Measurements from ENCODE around the gene ARHGAP26. TPM values are rescaled to one million over a fixed set of nuclear protein-coding genes. Genes with fewer than 3 reads are reported as not detected.

The ARHGAP26 gene
- total RNA-seq, 1 donor from 2014 or later: 14.1 TPM

GRCh38 chr5:142767911-142768310 is 2.3 kb upstream of the ARHGAP26 start:
- Mint-ChIP-seq H3K4me1 (ENCODE audit: unreplicated experiment) (peaks cover 19% of the 10 kb centered on the region), H3K27ac (ENCODE audit: unreplicated experiment) (no peak overlapping the region), H3K4me3 (ENCODE audit: unreplicated experiment) (no peak overlapping the region), H3K9me3 (ENCODE audit: unreplicated experiment) (no peaks in the 10 kb centered on the region), H3K27me3 (ENCODE audit: unreplicated experiment) (no peaks in the 10 kb centered on the region), H3K36me3 (ENCODE audit: unreplicated experiment) (no peaks in the 10 kb centered on the region)
- no peak for TF ChIP-seq CTCF (IDR thresholded peaks at IDR 0.05)
- DNase-seq (ENCODE audit: extremely low spot score, unreplicated experiment): no peak

- peak overlapping the region; percentile 98 for H3K4me3 Mint-ChIP-seq (ENCODE audit: unreplicated experiment)
- H3K27ac Mint-ChIP-seq (ENCODE audit: unreplicated experiment): peak overlapping the region; percentile 87
- no peaks in the 10 kb centered on the region for H3K36me3 Mint-ChIP-seq (ENCODE audit: unreplicated experiment)
- no peaks in the 10 kb centered on the region for H3K9me3 Mint-ChIP-seq (ENCODE audit: unreplicated experiment)
- no peak for DNase-seq (ENCODE audit: extremely low spot score, unreplicated experiment)
- H3K4me1 Mint-ChIP-seq (ENCODE audit: unreplicated experiment): peaks cover 19% of the 10 kb centered on the region
- no peak for TF ChIP-seq CTCF (IDR thresholded peaks at IDR 0.05)
- no peaks in the 10 kb centered on the region for H3K27me3 Mint-ChIP-seq (ENCODE audit: unreplicated experiment)
Measured at GRCh38 chr5:142769251-142769792, 855 bp upstream of the ARHGAP26 start.

- H3K4me1 Mint-ChIP-seq (ENCODE audit: unreplicated experiment): peaks cover 19% of the 10 kb centered on the region
- peak overlapping the region; percentile 77 for H3K27ac Mint-ChIP-seq (ENCODE audit: unreplicated experiment)
- peak; percentile 86 for DNase-seq (ENCODE audit: extremely low spot score, unreplicated experiment)
- no peaks in the 10 kb centered on the region for H3K9me3 Mint-ChIP-seq (ENCODE audit: unreplicated experiment)
- no peaks in the 10 kb centered on the region for H3K36me3 Mint-ChIP-seq (ENCODE audit: unreplicated experiment)
- peak overlapping the region; percentile 91 for H3K4me3 Mint-ChIP-seq (ENCODE audit: unreplicated experiment)
- no peaks in the 10 kb centered on the region for H3K27me3 Mint-ChIP-seq (ENCODE audit: unreplicated experiment)
- no peak for TF ChIP-seq CTCF (IDR thresholded peaks at IDR 0.05)
Measured at GRCh38 chr5:142770650-142771609, 753 bp downstream of the ARHGAP26 start.

GRCh38 chr5:142771666-142772065 is 1.5 kb downstream of the ARHGAP26 start:
- DNase-seq (ENCODE audit: extremely low spot score, unreplicated experiment): no peak
- peaks cover 19% of the 10 kb centered on the region for H3K4me1 Mint-ChIP-seq (ENCODE audit: unreplicated experiment)
- no peak for TF ChIP-seq CTCF (IDR thresholded peaks at IDR 0.05)
- H3K36me3 Mint-ChIP-seq (ENCODE audit: unreplicated experiment): no peaks in the 10 kb centered on the region
- peak overlapping the region; percentile 91 for H3K4me3 Mint-ChIP-seq (ENCODE audit: unreplicated experiment)
- no peaks in the 10 kb centered on the region for H3K27me3 Mint-ChIP-seq (ENCODE audit: unreplicated experiment)
- H3K27ac Mint-ChIP-seq (ENCODE audit: unreplicated experiment): no peak overlapping the region
- H3K9me3 Mint-ChIP-seq (ENCODE audit: unreplicated experiment): no peaks in the 10 kb centered on the region

Measured in osteocyte (in vitro differentiated cells).